ENCODE results near the gene NUP155.
"Not testable (repeated sequence)": the region's sequence is repeated elsewhere in the genome, so short reads cannot be mapped to it uniquely, and the experiment has no call there.

NUP155 gene

GRCh38 chr5:37316027-37316426, 54.9 kb downstream of the NUP155 start:
- Histone ChIP-seq H2BK120ac (ENCODE audit: low read depth, low read length) (no peak overlapping the region), H3K79me2 (ENCODE audit: control insufficient read depth, insufficient read depth, low read length) (no peaks in the 10 kb centered on the region), H3K56ac (ENCODE audit: low read length) (no peak overlapping the region), H3K4me2 (ENCODE audit: low read length) (no peak overlapping the region), H3K4ac (ENCODE audit: low read depth, low read length) (no peak overlapping the region), H3K36me3 (ENCODE audit: control insufficient read depth, insufficient read depth, low read length) (no peaks in the 10 kb centered on the region), H2AK5ac (ENCODE audit: low read length) (no peak overlapping the region), H2BK15ac (replicated peaks; ENCODE audit: low read depth) (no peak overlapping the region), H3K9ac (ENCODE audit: low read length) (no peak overlapping the region), H3K27ac (ENCODE audit: low read depth, low read length) (no peak overlapping the region), H2BK5ac (ENCODE audit: low read length) (no peak overlapping the region), H3K4me3 (ENCODE audit: low read length) (no peak overlapping the region), H3K79me1 (ENCODE audit: low read length) (no peaks in the 10 kb centered on the region), H3K4me1 (ENCODE audit: control insufficient read depth, low read depth, low read length) (no peaks in the 10 kb centered on the region), H4K5ac (ENCODE audit: low read length) (no peak overlapping the region), H3K18ac (ENCODE audit: low read length) (no peak overlapping the region), H3K23ac (ENCODE audit: low read length) (no peak overlapping the region), H4K8ac (ENCODE audit: low read depth, low read length) (no peak overlapping the region), H3K27me3 (ENCODE audit: insufficient read depth, low read length, poor library complexity) (no peaks in the 10 kb centered on the region)
- no CpG with 5 or more reads among the region's 4 CpGs for WGBS (ENCODE audit: extremely low coverage, insufficient coverage, low lambda C conversion rate)
- no peak for DNase-seq

- DNase-seq: peak; percentile 10
- Histone ChIP-seq H3K4me3 (ENCODE audit: low read length) (no peak overlapping the region), H3K36me3 (ENCODE audit: control insufficient read depth, insufficient read depth, low read length) (peaks cover 2% of the 10 kb centered on the region), H4K5ac (ENCODE audit: low read length) (no peak overlapping the region), H3K79me1 (ENCODE audit: low read length) (no peaks in the 10 kb centered on the region), H3K23ac (ENCODE audit: low read length) (no peak overlapping the region), H3K56ac (ENCODE audit: low read length) (no peak overlapping the region), H2AK5ac (ENCODE audit: low read length) (no peak overlapping the region), H3K27me3 (ENCODE audit: insufficient read depth, low read length, poor library complexity) (no peaks in the 10 kb centered on the region), H2BK5ac (ENCODE audit: low read length) (no peak overlapping the region), H3K4me1 (ENCODE audit: control insufficient read depth, low read depth, low read length) (no peaks in the 10 kb centered on the region), H3K9ac (ENCODE audit: low read length) (no peak overlapping the region), H3K79me2 (ENCODE audit: control insufficient read depth, insufficient read depth, low read length) (no peaks in the 10 kb centered on the region), H3K4ac (ENCODE audit: low read depth, low read length) (no peak overlapping the region), H3K4me2 (ENCODE audit: low read length) (no peak overlapping the region), H4K8ac (ENCODE audit: low read depth, low read length) (no peak overlapping the region), H2BK120ac (ENCODE audit: low read depth, low read length) (no peak overlapping the region), H3K18ac (ENCODE audit: low read length) (no peak overlapping the region), H3K27ac (ENCODE audit: low read depth, low read length) (no peak overlapping the region), H2BK15ac (replicated peaks; ENCODE audit: low read depth) (no peak overlapping the region)
- no CpG with 5 or more reads among the region's 1 CpG for WGBS (ENCODE audit: extremely low coverage, insufficient coverage, low lambda C conversion rate)
Measured at GRCh38 chr5:37310360-37310759, 60.5 kb downstream of the NUP155 start.

GRCh38 chr5:37308793-37309192, 62.1 kb downstream of the NUP155 start:
- H3K4me1 ChIP-seq (ENCODE audit: control insufficient read depth, low read depth, low read length): no peaks in the 10 kb centered on the region
- H4K8ac ChIP-seq (ENCODE audit: low read depth, low read length): no peak overlapping the region
- H3K9ac ChIP-seq (ENCODE audit: low read length): no peak overlapping the region
- no peak overlapping the region for H3K4me3 ChIP-seq (ENCODE audit: low read length)
- no peak overlapping the region for H3K4ac ChIP-seq (ENCODE audit: low read depth, low read length)
- no peak overlapping the region for H2AK5ac ChIP-seq (ENCODE audit: low read length)
- no peak overlapping the region for H3K4me2 ChIP-seq (ENCODE audit: low read length)
- no peak overlapping the region for H3K18ac ChIP-seq (ENCODE audit: low read length)
- no peaks in the 10 kb centered on the region for H3K27me3 ChIP-seq (ENCODE audit: insufficient read depth, low read length, poor library complexity)
- no peak overlapping the region for H3K23ac ChIP-seq (ENCODE audit: low read length)
- WGBS (ENCODE audit: extremely low coverage, insufficient coverage, low lambda C conversion rate): no CpG with 5 or more reads among the region's 4 CpGs
- DNase-seq: no peak
- H3K36me3 ChIP-seq (ENCODE audit: control insufficient read depth, insufficient read depth, low read length): peaks cover 4% of the 10 kb centered on the region
- no peaks in the 10 kb centered on the region for H3K79me2 ChIP-seq (ENCODE audit: control insufficient read depth, insufficient read depth, low read length)
- no peak overlapping the region for H2BK15ac ChIP-seq (replicated peaks; ENCODE audit: low read depth)
- H3K79me1 ChIP-seq (ENCODE audit: low read length): no peaks in the 10 kb centered on the region
- no peak overlapping the region for H3K27ac ChIP-seq (ENCODE audit: low read depth, low read length)
- H2BK120ac ChIP-seq (ENCODE audit: low read depth, low read length): no peak overlapping the region
- no peak overlapping the region for H3K56ac ChIP-seq (ENCODE audit: low read length)
- no peak overlapping the region for H2BK5ac ChIP-seq (ENCODE audit: low read length)
- H4K5ac ChIP-seq (ENCODE audit: low read length): no peak overlapping the region

- no peak overlapping the region for H4K5ac ChIP-seq (ENCODE audit: low read length)
- no peak overlapping the region for H3K27ac ChIP-seq (ENCODE audit: low read depth, low read length)
- H2BK120ac ChIP-seq (ENCODE audit: low read depth, low read length): no peak overlapping the region
- no peak for DNase-seq
- H3K4me3 ChIP-seq (ENCODE audit: low read length): no peak overlapping the region
- no peaks in the 10 kb centered on the region for H3K79me2 ChIP-seq (ENCODE audit: control insufficient read depth, insufficient read depth, low read length)
- H3K18ac ChIP-seq (ENCODE audit: low read length): no peak overlapping the region
- no peaks in the 10 kb centered on the region for H3K4me1 ChIP-seq (ENCODE audit: control insufficient read depth, low read depth, low read length)
- H3K36me3 ChIP-seq (ENCODE audit: control insufficient read depth, insufficient read depth, low read length): peaks cover 10% of the 10 kb centered on the region
- WGBS (ENCODE audit: extremely low coverage, insufficient coverage, low lambda C conversion rate): no CpG with 5 or more reads among the region's 2 CpGs
- no peak overlapping the region for H3K23ac ChIP-seq (ENCODE audit: low read length)
- no peak overlapping the region for H2BK5ac ChIP-seq (ENCODE audit: low read length)
- H3K4ac ChIP-seq (ENCODE audit: low read depth, low read length): no peak overlapping the region
- H3K4me2 ChIP-seq (ENCODE audit: low read length): no peak overlapping the region
- H3K27me3 ChIP-seq (ENCODE audit: insufficient read depth, low read length, poor library complexity): no peaks in the 10 kb centered on the region
- no peak overlapping the region for H2AK5ac ChIP-seq (ENCODE audit: low read length)
- no peaks in the 10 kb centered on the region for H3K79me1 ChIP-seq (ENCODE audit: low read length)
- no peak overlapping the region for H4K8ac ChIP-seq (ENCODE audit: low read depth, low read length)
- H2BK15ac ChIP-seq (replicated peaks; ENCODE audit: low read depth): no peak overlapping the region
- H3K56ac ChIP-seq (ENCODE audit: low read length): no peak overlapping the region
- no peak overlapping the region for H3K9ac ChIP-seq (ENCODE audit: low read length)
Measured at GRCh38 chr5:37304888-37305287, 66.0 kb downstream of the NUP155 start.

- not testable (repeated sequence) for H4K5ac ChIP-seq (ENCODE audit: low read length); H3K9ac ChIP-seq (ENCODE audit: low read length); H3K4me2 ChIP-seq (ENCODE audit: low read length); H3K4me1 ChIP-seq (ENCODE audit: control insufficient read depth, low read depth, low read length); H4K8ac ChIP-seq (ENCODE audit: low read depth, low read length); H2AK5ac ChIP-seq (ENCODE audit: low read length); H3K79me1 ChIP-seq (ENCODE audit: low read length); H3K18ac ChIP-seq (ENCODE audit: low read length); DNase-seq; H3K36me3 ChIP-seq (ENCODE audit: control insufficient read depth, insufficient read depth, low read length); H3K23ac ChIP-seq (ENCODE audit: low read length); H2BK15ac ChIP-seq (replicated peaks; ENCODE audit: low read depth); H2BK5ac ChIP-seq (ENCODE audit: low read length); H3K79me2 ChIP-seq (ENCODE audit: control insufficient read depth, insufficient read depth, low read length); H3K4ac ChIP-seq (ENCODE audit: low read depth, low read length); H2BK120ac ChIP-seq (ENCODE audit: low read depth, low read length); H3K4me3 ChIP-seq (ENCODE audit: low read length); H3K27ac ChIP-seq (ENCODE audit: low read depth, low read length); H3K56ac ChIP-seq (ENCODE audit: low read length); H3K27me3 ChIP-seq (ENCODE audit: insufficient read depth, low read length, poor library complexity)
- no CpG with 5 or more reads among the region's 7 CpGs for WGBS (ENCODE audit: extremely low coverage, insufficient coverage, low lambda C conversion rate)
Measured at GRCh38 chr5:37296313-37296712, 74.6 kb downstream of the NUP155 start.

GRCh38 chr5:37283214-37283820, 87.6 kb downstream of the NUP155 start:
- H3K79me1 ChIP-seq (ENCODE audit: low read length): no peaks in the 10 kb centered on the region
- H4K5ac ChIP-seq (ENCODE audit: low read length): no peak overlapping the region
- H3K36me3 ChIP-seq (ENCODE audit: control insufficient read depth, insufficient read depth, low read length): no peaks in the 10 kb centered on the region
- H2BK5ac ChIP-seq (ENCODE audit: low read length): no peak overlapping the region
- no peak overlapping the region for H3K4me3 ChIP-seq (ENCODE audit: low read length)
- no peak overlapping the region for H3K56ac ChIP-seq (ENCODE audit: low read length)
- no peak overlapping the region for H3K23ac ChIP-seq (ENCODE audit: low read length)
- no peaks in the 10 kb centered on the region for H3K79me2 ChIP-seq (ENCODE audit: control insufficient read depth, insufficient read depth, low read length)
- no peak overlapping the region for H3K4me2 ChIP-seq (ENCODE audit: low read length)
- no peak overlapping the region for H3K27ac ChIP-seq (ENCODE audit: low read depth, low read length)
- no peak overlapping the region for H2BK120ac ChIP-seq (ENCODE audit: low read depth, low read length)
- no peak overlapping the region for H4K8ac ChIP-seq (ENCODE audit: low read depth, low read length)
- no peaks in the 10 kb centered on the region for H3K4me1 ChIP-seq (ENCODE audit: control insufficient read depth, low read depth, low read length)
- DNase-seq: peak; percentile 42
- no peaks in the 10 kb centered on the region for H3K27me3 ChIP-seq (ENCODE audit: insufficient read depth, low read length, poor library complexity)
- no peak overlapping the region for H3K9ac ChIP-seq (ENCODE audit: low read length)
- H2BK15ac ChIP-seq (replicated peaks; ENCODE audit: low read depth): no peak overlapping the region
- H2AK5ac ChIP-seq (ENCODE audit: low read length): no peak overlapping the region
- no peak overlapping the region for H3K4ac ChIP-seq (ENCODE audit: low read depth, low read length)
- no peak overlapping the region for H3K18ac ChIP-seq (ENCODE audit: low read length)
- WGBS (ENCODE audit: extremely low coverage, insufficient coverage, low lambda C conversion rate): no CpG with 5 or more reads among the region's 5 CpGs
